Parathyroid adenoma (tissue), 2 donors: ENCODE results near the gene OLFML3.

ENCODE experiments used
- H2AFZ ChIP-seq: fragments of 300-600 bp; sonication (generic); one replicate; pipeline ENCODE4 v1.7.0; 2017; ENCODE audit warnings: antibody characterized with exemption, mild to moderate bottlenecking
- H3K27ac ChIP-seq: fragments of 300-600 bp; sonication (generic); one replicate; pipeline ENCODE4 v1.7.0; 2017
- H3K27me3 ChIP-seq: fragments of 300-600 bp; sonication (generic); one replicate; pipeline ENCODE4 v1.7.0; 2017; ENCODE audit warnings: low read length; ENCODE audit not compliant: control insufficient read depth, insufficient read depth
- H3K36me3 ChIP-seq: fragments of 300-600 bp; sonication (generic); one replicate; pipeline ENCODE4 v1.7.0; 2017; ENCODE audit warnings: low read length; ENCODE audit not compliant: control insufficient read depth, insufficient read depth
- H3K4me1 ChIP-seq: fragments of 300-600 bp; sonication (generic); one replicate; pipeline ENCODE4 v1.7.0; 2017; ENCODE audit warnings: control low read depth
- H3K4me2 ChIP-seq: fragments of 300-600 bp; sonication (generic); one replicate; pipeline ENCODE4 v1.7.0; 2017; ENCODE audit warnings: low read length
- H3K4me3 ChIP-seq: fragments of 300-600 bp; sonication (generic); one replicate; pipeline ENCODE4 v1.7.0; 2017; ENCODE audit warnings: low read depth, low read length
- H3K79me2 ChIP-seq: fragments of 300-600 bp; sonication (generic); one replicate; pipeline ENCODE4 v1.7.0; 2017; ENCODE audit warnings: control low read depth
- H3K9ac ChIP-seq: fragments of 300-600 bp; sonication (generic); one replicate; pipeline ENCODE4 v1.7.0; 2017; ENCODE audit warnings: mild to moderate bottlenecking
- H3K9me3 ChIP-seq: fragments of 300-600 bp; sonication (generic); one replicate; pipeline ENCODE4 v1.7.0; 2017; ENCODE audit warnings: low read length; ENCODE audit not compliant: control insufficient read depth
- TF ChIP-seq, protein P1 (sequence below): fragments of 300-600 bp; sonication (generic); IDR thresholded peaks from one replicate; pipeline ENCODE4 v1.7.0; 2017; ENCODE audit warnings: antibody characterized with exemption, mild to moderate bottlenecking
- donor health status: primary hyperparathyroidism.

OLFML3 gene

DNA sequence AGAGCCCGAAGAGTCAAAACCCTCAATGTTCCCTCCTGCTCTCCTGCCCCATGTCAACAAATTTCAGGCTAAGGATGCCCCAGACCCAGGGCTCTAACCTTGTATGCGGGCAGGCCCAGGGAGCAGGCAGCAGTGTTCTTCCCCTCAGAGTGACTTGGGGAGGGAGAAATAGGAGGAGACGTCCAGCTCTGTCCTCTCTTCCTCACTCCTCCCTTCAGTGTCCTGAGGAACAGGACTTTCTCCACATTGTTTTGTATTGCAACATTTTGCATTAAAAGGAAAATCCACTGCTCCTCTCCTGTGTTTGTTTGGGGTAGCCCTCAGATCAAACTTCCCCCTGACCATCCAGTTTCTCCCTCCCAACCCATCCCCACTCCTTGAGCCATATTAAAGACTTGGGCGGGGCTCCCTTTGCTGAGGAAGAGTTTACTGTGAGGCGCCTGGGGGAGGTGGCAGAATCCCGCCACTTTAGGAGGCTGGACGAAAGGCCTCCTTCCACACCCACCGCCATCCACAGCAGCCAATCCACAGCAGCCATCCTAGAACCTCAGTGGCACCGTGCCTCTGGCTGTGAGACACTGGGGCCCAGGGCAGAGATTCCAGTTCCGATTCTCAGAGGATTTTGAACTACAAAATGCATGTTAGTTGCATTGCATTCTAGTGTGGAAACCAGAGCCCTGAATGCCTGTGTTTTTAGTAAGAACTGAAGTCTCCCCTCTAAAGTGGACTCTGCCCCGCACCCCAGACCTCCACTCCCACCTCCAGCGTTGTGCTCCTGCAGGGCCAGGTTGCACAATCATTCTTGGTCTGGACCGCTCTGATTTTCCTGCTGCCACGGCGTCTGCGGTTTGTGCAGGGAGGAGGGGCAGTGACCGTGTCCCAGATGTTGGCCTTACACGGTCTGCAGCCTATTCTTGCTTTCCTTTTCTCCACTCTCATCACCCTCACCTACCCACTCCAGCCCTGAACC, 3.0 kb downstream of the OLFML3 start:
- Histone ChIP-seq H3K27me3 (no peaks in the 10 kb centered on the region), H3K9ac (no peak overlapping the region), H2AFZ (no peak overlapping the region), H3K79me2 (no peaks in the 10 kb centered on the region), H3K4me2 (no peak overlapping the region), H3K4me3 (no peak overlapping the region), H3K27ac (no peak overlapping the region), H3K36me3 (no peaks in the 10 kb centered on the region), H3K9me3 (no peaks in the 10 kb centered on the region), H3K4me1 (no peaks in the 10 kb centered on the region)
- TF ChIP-seq, protein P1, sequence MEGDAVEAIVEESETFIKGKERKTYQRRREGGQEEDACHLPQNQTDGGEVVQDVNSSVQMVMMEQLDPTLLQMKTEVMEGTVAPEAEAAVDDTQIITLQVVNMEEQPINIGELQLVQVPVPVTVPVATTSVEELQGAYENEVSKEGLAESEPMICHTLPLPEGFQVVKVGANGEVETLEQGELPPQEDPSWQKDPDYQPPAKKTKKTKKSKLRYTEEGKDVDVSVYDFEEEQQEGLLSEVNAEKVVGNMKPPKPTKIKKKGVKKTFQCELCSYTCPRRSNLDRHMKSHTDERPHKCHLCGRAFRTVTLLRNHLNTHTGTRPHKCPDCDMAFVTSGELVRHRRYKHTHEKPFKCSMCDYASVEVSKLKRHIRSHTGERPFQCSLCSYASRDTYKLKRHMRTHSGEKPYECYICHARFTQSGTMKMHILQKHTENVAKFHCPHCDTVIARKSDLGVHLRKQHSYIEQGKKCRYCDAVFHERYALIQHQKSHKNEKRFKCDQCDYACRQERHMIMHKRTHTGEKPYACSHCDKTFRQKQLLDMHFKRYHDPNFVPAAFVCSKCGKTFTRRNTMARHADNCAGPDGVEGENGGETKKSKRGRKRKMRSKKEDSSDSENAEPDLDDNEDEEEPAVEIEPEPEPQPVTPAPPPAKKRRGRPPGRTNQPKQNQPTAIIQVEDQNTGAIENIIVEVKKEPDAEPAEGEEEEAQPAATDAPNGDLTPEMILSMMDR = no peak

DNA sequence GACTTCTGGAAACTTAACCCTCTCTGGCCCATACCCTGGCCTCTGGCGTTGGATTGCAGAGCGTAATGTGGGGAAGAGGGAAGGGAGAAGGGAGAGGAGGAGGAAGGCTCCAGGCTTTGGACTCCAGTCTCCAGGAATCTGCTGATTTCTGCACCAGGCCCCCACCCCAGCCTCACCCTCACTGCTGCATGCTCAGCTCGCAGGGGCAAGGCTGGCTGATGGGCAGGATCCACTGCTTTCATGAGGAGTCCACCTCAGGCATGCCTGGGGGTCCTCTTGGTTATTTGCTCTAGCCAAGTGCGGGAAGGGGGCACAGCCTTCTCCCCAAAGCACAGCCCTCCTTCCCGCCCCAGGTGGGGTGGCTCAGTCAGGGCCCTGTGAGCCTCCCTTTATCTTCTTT, 3.7 kb downstream of the OLFML3 start:
- H3K4me2 ChIP-seq = no peak overlapping the region
- H3K36me3 ChIP-seq = no peaks in the 10 kb centered on the region
- no peaks in the 10 kb centered on the region for H3K4me1 ChIP-seq
- no peak overlapping the region for H3K4me3 ChIP-seq
- H3K9ac ChIP-seq = no peak overlapping the region
- no peak overlapping the region for H3K27ac ChIP-seq
- no peaks in the 10 kb centered on the region for H3K79me2 ChIP-seq
- H3K27me3 ChIP-seq = no peaks in the 10 kb centered on the region
- TF ChIP-seq, protein P1 = no peak
- H2AFZ ChIP-seq = no peak overlapping the region
- no peaks in the 10 kb centered on the region for H3K9me3 ChIP-seq

DNA sequence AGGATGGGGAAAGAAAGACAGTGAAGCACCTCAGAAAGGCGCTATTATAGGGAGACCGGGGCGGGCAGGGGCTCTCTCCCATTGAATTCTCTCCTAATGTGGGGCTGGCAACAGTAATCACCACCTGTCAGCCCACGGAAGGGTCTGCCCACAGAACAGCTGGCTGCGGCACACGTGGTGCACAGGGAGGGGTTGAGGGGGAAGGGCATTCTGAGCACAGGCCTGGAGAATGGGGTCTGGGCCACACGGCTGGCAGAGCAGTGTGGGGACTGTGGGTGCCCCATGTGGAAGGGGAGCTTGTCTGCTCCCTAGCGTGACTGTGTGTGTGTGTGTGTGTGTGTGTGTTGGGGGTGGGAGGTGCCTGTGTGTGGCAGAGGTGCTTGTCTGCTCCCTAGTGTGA, 4.1 kb downstream of the OLFML3 start:
- Histone ChIP-seq H2AFZ (no peak overlapping the region), H3K9me3 (no peaks in the 10 kb centered on the region), H3K4me1 (no peaks in the 10 kb centered on the region), H3K36me3 (no peaks in the 10 kb centered on the region), H3K9ac (no peak overlapping the region), H3K79me2 (no peaks in the 10 kb centered on the region), H3K4me3 (no peak overlapping the region), H3K27me3 (no peaks in the 10 kb centered on the region), H3K4me2 (no peak overlapping the region), H3K27ac (no peak overlapping the region)
- TF ChIP-seq, protein P1 = no peak

DNA sequence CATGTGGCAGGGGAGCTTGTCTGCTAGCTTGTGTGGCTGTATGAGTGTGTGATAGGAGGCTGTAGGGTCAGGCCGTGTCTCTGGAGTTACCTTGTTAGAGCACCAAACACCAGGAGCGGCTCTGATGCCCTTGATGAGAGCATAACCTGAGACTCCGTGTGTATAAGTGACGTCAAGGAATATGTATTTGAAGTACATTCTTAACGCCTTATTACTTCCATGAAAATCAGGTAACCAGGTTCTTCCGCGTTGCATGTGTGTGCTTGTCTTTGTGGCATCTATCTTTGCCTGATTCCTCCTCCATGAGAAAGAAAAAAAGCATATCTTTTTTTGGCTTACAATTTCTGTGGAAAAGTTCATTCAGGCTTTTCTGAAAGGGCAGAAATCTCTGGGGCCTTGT, 4.6 kb downstream of the OLFML3 start:
- TF ChIP-seq, protein P1 = no peak
- Histone ChIP-seq H3K36me3 (no peaks in the 10 kb centered on the region), H3K9ac (no peak overlapping the region), H3K4me3 (no peak overlapping the region), H3K9me3 (no peaks in the 10 kb centered on the region), H3K27ac (no peak overlapping the region), H3K27me3 (no peaks in the 10 kb centered on the region), H3K4me1 (no peaks in the 10 kb centered on the region), H3K79me2 (no peaks in the 10 kb centered on the region), H3K4me2 (no peak overlapping the region), H2AFZ (no peak overlapping the region)

DNA sequence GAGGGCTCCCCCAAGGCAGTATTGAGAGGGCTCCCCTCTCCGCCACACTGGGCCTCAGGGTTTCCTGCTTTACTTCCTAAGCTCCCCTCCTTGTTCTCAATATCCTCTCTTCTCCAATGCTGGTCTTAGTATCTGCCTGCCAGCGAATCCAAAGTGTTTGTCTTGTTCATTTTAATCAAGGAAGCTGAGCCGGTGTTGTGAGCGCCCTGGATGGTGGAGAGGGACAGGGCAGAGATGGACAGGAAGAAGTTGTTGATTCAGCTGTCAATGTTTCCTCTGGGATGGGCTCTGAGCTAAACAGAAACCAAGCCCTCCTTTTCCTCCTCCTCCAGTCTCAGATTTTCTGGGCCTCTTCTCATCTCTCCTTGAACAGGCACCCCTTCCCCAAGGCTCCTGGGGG, 5.4 kb downstream of the OLFML3 start:
- H2AFZ ChIP-seq = no peak overlapping the region
- H3K4me3 ChIP-seq = no peak overlapping the region
- H3K4me2 ChIP-seq = no peak overlapping the region
- H3K36me3 ChIP-seq = no peaks in the 10 kb centered on the region
- H3K9ac ChIP-seq = no peak overlapping the region
- no peaks in the 10 kb centered on the region for H3K27me3 ChIP-seq
- no peaks in the 10 kb centered on the region for H3K4me1 ChIP-seq
- TF ChIP-seq, protein P1 = no peak
- H3K79me2 ChIP-seq = no peaks in the 10 kb centered on the region
- no peaks in the 10 kb centered on the region for H3K9me3 ChIP-seq
- no peak overlapping the region for H3K27ac ChIP-seq
